Mesenchymal stem cell (in vitro differentiated cells and primary cell): ENCODE data around the gene IFIT3.

Experiments
- DNase-seq: peaks from one replicate; pipeline ENCODE4 v3.0.0-alpha.2; 2013
- H2AFZ ChIP-seq: one replicate; pipeline ENCODE4 v1.6.1; 2013; ENCODE audit warnings: low read depth, mild to moderate bottlenecking, control low read depth, inconsistent platforms, low read length, moderate library complexity
- H2AK5ac ChIP-seq: 2 replicates; pipeline ENCODE4 v1.6.1; 2013; ENCODE audit warnings: low read length, moderate library complexity, mild to moderate bottlenecking, inconsistent platforms; ENCODE audit not compliant: severe bottlenecking
- H2BK120ac ChIP-seq: one replicate; pipeline ENCODE4 v1.6.1; 2013; ENCODE audit warnings: low read depth, mild to moderate bottlenecking, inconsistent platforms, low read length, moderate library complexity
- H2BK12ac ChIP-seq, 2 experiments: one replicate each; pipeline ENCODE4 v1.6.1; 2013; ENCODE audit warnings: inconsistent platforms in 2 of 2, low read length in 2 of 2, mild to moderate bottlenecking in 2 of 2, moderate library complexity in 2 of 2, control low read depth in 1 of 2
- H2BK15ac ChIP-seq: one replicate; pipeline ENCODE4 v1.6.1; 2013; ENCODE audit warnings: mild to moderate bottlenecking, low read depth, inconsistent platforms; ENCODE audit not compliant: poor library complexity, severe bottlenecking
- H2BK5ac ChIP-seq: 2 replicates; pipeline ENCODE4 v1.6.1; 2013; ENCODE audit warnings: low read depth, mild to moderate bottlenecking, low read length, control low read depth, inconsistent platforms; ENCODE audit not compliant: poor library complexity, severe bottlenecking
- H3K14ac ChIP-seq, 2 experiments: one replicate each; pipeline ENCODE4 v1.6.1; 2013; ENCODE audit warnings: inconsistent platforms in 2 of 2, low read length in 2 of 2, control low read depth in 1 of 2, mild to moderate bottlenecking in 1 of 2, moderate library complexity in 1 of 2
- H3K18ac ChIP-seq, 2 experiments: one replicate each; pipeline ENCODE4 v1.6.1; 2013; ENCODE audit warnings: inconsistent platforms in 2 of 2, low read length in 2 of 2, control low read depth in 1 of 2, low read depth in 1 of 2, mild to moderate bottlenecking in 1 of 2
- H3K23ac ChIP-seq, 2 experiments: one replicate each; pipeline ENCODE4 v1.6.1; 2013; ENCODE audit warnings: inconsistent platforms in 2 of 2, low read length in 2 of 2, mild to moderate bottlenecking in 2 of 2, moderate library complexity in 2 of 2, control low read depth in 1 of 2
- H3K27ac ChIP-seq: 2 replicates; pipeline ENCODE4 v1.5.1; 2013; ENCODE audit warnings: mild to moderate bottlenecking, moderate library complexity, low read length, control low read depth, inconsistent platforms; ENCODE audit not compliant: poor library complexity, severe bottlenecking
- H3K27me3 ChIP-seq, 2 experiments: 2 replicates each; pipeline versions ENCODE4 v1.6.1 to v1.7.0; 2013; ENCODE audit warnings: low read length in 2 of 2, mild to moderate bottlenecking in 2 of 2, moderate library complexity in 2 of 2, control low read depth in 1 of 2, inconsistent platforms in 1 of 2; ENCODE audit not compliant: control insufficient read depth in 1 of 2, insufficient read depth in 1 of 2
- H3K36me3 ChIP-seq, 2 experiments: 2 replicates each; pipeline versions ENCODE4 v1.6.1 to v1.7.0; 2013; ENCODE audit warnings: low read length in 2 of 2, control low read depth in 1 of 2, inconsistent platforms in 1 of 2, low read depth in 1 of 2, mild to moderate bottlenecking in 1 of 2; ENCODE audit not compliant: insufficient read depth in 2 of 2, control insufficient read depth in 1 of 2
- H3K4ac ChIP-seq, 2 experiments: one replicate each; pipeline ENCODE4 v1.6.1; 2013; ENCODE audit warnings: inconsistent platforms in 2 of 2, low read length in 2 of 2, mild to moderate bottlenecking in 2 of 2, moderate library complexity in 2 of 2, control low read depth in 1 of 2, low read depth in 1 of 2
- H3K4me1 ChIP-seq: 2 replicates; pipeline ENCODE4 v1.6.1; 2013; ENCODE audit warnings: low read depth, low read length, control low read depth; ENCODE audit not compliant: control insufficient read depth, insufficient read depth
- H3K4me2 ChIP-seq: 2 replicates; pipeline ENCODE4 v1.6.1; 2013; ENCODE audit warnings: low read length, mild to moderate bottlenecking, inconsistent platforms; ENCODE audit not compliant: poor library complexity, severe bottlenecking
- H3K4me3 ChIP-seq, 2 experiments: 2 replicates each; pipeline versions ENCODE4 v1.5.1 to v1.7.0; 2013; ENCODE audit warnings: low read length in 2 of 2, mild to moderate bottlenecking in 2 of 2, control low read depth in 1 of 2, low read depth in 1 of 2; ENCODE audit not compliant: insufficient read depth in 1 of 2
- H3K79me1 ChIP-seq: replicated peaks from 2 replicates; pipeline ENCODE4 v1.6.1; 2013; ENCODE audit warnings: mild to moderate bottlenecking, control low read depth, low read length, inconsistent platforms; ENCODE audit not compliant: poor library complexity, severe bottlenecking
- H3K9ac ChIP-seq: 2 replicates; pipeline ENCODE4 v1.7.0; 2013; ENCODE audit warnings: mild to moderate bottlenecking, low read length, moderate library complexity
- H3K9me3 ChIP-seq: 2 replicates; pipeline ENCODE4 v1.7.0; 2013; ENCODE audit warnings: mild to moderate bottlenecking, low read length; ENCODE audit not compliant: control insufficient read depth
- H4K8ac ChIP-seq: one replicate; pipeline ENCODE4 v1.6.1; 2013; ENCODE audit warnings: inconsistent platforms, mild to moderate bottlenecking, low read length, moderate library complexity
- H4K91ac ChIP-seq: one replicate; pipeline ENCODE4 v1.6.1; 2013; ENCODE audit warnings: mild to moderate bottlenecking, low read length, inconsistent platforms
- WGBS: methylation state at CpG from one replicate; pipeline ENCODE4 v1.1.7; 2013; ENCODE audit warnings: mixed read lengths; 5-methylcytosine and 5-hydroxymethylcytosine counted together

Gene IFIT3

DNA sequence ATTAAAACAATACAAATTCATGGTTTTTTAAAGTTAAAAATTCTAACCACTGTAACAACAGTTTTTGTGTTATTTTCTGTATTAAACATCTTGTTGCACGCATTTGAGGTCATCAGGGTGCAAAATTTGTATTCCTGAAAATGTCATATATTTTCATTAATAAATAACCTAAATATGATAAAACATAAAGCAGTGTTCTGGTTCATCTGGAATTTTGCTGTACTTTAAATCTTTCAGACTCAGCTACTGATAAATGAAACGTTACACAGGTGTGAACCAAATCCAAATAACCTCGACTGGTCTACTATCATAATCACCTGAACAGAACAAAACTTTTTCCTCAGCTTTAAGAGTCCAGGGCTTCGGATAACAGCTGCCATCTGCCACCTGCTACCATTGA, 19.1 kb upstream of the IFIT3 start:
- no peak overlapping the region for H3K4me3 ChIP-seq
- peaks cover 3% of the 10 kb centered on the region for H3K4me1 ChIP-seq
- no peak overlapping the region for H2AFZ ChIP-seq
- no peak overlapping the region for H3K4me2 ChIP-seq
- H3K9ac ChIP-seq = no peak overlapping the region
- H3K23ac ChIP-seq = no peak overlapping the region
- no peak overlapping the region for H3K27ac ChIP-seq
- no peak overlapping the region for H3K18ac ChIP-seq
- no peaks in the 10 kb centered on the region for H3K9me3 ChIP-seq
- no peak overlapping the region for H4K91ac ChIP-seq
- H2BK12ac ChIP-seq = no peak overlapping the region
- H3K4ac ChIP-seq = no peak overlapping the region
- DNase-seq = no peak
- no peaks in the 10 kb centered on the region for H3K27me3 ChIP-seq
- no peak overlapping the region for H2BK5ac ChIP-seq
- WGBS = 89% methylated on average over 3 of the region's 4 CpGs
- no peak overlapping the region for H2AK5ac ChIP-seq
- H2BK15ac ChIP-seq = no peak overlapping the region
- peaks cover 12% of the 10 kb centered on the region for H3K79me1 ChIP-seq
- no peak overlapping the region for H2BK120ac ChIP-seq
- peaks cover 6 to 24% of the 10 kb centered on the region in 2 experiments for H3K36me3 ChIP-seq
- H4K8ac ChIP-seq = no peak overlapping the region
- H3K14ac ChIP-seq = no peak overlapping the region

DNA sequence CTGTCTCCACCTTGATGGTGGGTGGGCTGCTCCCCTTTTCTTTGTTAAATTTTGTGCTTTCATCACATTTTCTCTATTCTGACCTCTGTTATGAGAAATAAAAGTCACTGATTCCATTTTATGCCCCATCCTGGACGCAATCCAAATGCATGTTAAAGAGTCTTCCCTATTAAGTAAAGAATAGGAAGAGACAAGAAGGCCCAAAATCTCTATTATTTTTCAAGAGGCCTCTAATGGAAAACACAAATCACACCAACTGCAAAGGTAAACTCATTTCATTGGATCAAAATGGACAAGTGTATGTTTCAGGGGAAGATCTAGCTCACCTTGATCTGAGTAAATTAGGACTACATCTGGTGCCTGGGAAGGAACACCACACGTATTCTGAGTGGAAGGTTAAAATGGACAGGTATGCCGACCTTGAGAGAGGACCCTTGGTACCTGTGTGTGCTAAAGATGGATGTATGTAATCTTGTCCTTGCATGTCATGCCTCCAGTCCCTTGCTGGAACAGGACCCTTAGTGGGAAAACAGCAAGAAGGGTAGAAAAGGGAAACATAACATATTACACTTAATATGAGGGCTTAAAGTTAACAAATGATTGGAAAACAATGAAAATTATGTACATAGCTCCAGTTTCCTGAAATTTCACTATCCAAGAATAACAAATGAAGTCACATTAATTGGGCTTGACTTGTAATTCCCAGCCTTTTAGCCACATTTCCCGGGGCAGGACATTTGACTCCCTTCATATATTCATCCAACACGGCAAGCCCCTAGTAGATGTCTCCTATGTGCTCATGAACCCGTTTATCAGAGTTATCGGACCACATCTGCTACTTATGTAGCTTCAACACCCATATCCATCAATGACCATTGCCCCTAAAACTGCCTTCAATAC, 18.4 kb upstream of the IFIT3 start:
- Histone ChIP-seq H2BK5ac (no peak overlapping the region), H3K27ac (no peak overlapping the region), H3K4me1 (no peaks in the 10 kb centered on the region), H2AK5ac (no peak overlapping the region), H4K91ac (no peak overlapping the region), H3K18ac (no peak overlapping the region), H3K14ac (no peak overlapping the region), H3K79me1 (peaks cover 6% of the 10 kb centered on the region), H3K9ac (no peak overlapping the region), H3K4me3 (no peak overlapping the region), H3K23ac (no peak overlapping the region), H2AFZ (no peak overlapping the region), H3K4ac (no peak overlapping the region), H3K27me3 (no peaks in the 10 kb centered on the region), H3K9me3 (no peaks in the 10 kb centered on the region), H2BK12ac (no peak overlapping the region), H2BK15ac (no peak overlapping the region), H2BK120ac (no peak overlapping the region), H3K4me2 (no peak overlapping the region), H3K36me3 (peaks cover 6 to 24% of the 10 kb centered on the region in 2 experiments), H4K8ac (no peak overlapping the region)
- no peak for DNase-seq
- WGBS = 96% methylated on average over 6 of the region's 7 CpGs

DNA sequence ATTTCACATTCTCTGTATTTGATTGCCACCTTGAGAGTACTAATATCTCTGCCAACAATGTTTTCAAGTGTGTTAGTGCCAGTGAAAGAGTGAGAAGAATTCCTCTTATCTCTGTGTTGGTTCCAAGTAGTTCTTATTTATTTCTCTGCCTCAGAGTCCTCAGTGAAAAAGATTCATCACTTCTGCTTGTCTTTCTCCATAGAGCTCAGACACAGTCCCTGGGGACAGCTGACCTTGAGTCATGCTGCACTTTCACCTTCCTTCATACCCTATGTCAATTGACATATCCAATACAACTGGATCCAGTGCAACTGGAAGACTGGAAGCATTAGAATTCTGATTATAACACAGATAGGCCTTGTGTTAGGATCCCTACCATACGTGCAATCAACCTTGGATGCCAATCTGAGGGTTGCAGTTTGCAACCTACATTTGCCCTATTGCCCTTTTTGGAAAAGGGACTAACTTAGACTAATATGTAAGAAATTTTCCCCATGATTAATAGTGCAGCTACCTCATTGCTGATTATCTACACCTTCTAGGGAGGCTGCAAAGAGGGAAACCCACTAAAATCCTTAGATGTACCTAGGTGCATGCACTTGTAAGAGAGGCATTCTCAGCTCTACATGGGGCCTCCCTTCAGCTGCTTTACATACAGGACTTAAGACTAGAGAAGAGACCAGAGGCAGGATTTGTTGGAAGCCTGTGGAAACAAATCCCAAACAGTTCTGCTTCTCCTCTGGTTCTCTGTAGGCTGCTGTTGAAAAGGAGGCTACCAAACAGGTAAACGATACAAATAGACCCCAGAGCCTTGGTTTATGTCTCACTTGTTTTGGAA, 17.5 kb upstream of the IFIT3 start:
- no peak overlapping the region for H3K27ac ChIP-seq
- no peaks in the 10 kb centered on the region for H3K4me1 ChIP-seq
- no peak overlapping the region for H3K14ac ChIP-seq
- no peak overlapping the region for H3K4me2 ChIP-seq
- H3K23ac ChIP-seq = no peak overlapping the region
- no peaks in the 10 kb centered on the region for H3K27me3 ChIP-seq
- no peak for DNase-seq
- no peak overlapping the region for H4K8ac ChIP-seq
- H2AK5ac ChIP-seq = no peak overlapping the region
- no peak overlapping the region for H3K9ac ChIP-seq
- H3K18ac ChIP-seq = no peak overlapping the region
- H4K91ac ChIP-seq = no peak overlapping the region
- 92% methylated on average over 1 of the region's 2 CpGs for WGBS
- no peak overlapping the region for H2BK5ac ChIP-seq
- no peak overlapping the region for H2BK12ac ChIP-seq
- no peak overlapping the region for H2BK120ac ChIP-seq
- no peak overlapping the region for H3K4ac ChIP-seq
- peaks cover 6% of the 10 kb centered on the region for H3K79me1 ChIP-seq
- no peak overlapping the region for H2AFZ ChIP-seq
- no peak overlapping the region for H2BK15ac ChIP-seq
- H3K9me3 ChIP-seq = no peaks in the 10 kb centered on the region
- no peak overlapping the region for H3K4me3 ChIP-seq
- peaks cover 6 to 24% of the 10 kb centered on the region in 2 experiments for H3K36me3 ChIP-seq

DNA sequence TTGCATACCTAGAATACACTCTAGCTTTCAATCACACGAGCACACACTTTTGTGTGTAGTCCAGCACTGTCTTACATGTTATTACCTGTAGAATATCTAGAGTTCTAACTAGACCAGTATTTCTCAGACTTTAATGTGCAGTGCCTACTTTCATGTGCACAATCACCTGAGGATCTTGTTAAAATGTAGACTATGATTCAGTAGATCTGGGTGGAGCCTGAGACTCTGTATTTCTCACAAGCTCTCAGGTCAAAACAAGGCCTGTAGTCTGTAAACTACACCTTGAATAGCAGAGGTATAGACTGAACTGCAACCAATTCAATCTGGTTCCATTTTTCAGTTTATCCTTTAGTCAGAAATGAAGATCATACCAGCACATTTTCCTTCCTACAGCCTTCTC, 14.8 kb upstream of the IFIT3 start:
- Histone ChIP-seq H3K4me1 (no peaks in the 10 kb centered on the region), H3K23ac (no peak overlapping the region), H3K4me2 (no peak overlapping the region), H2BK120ac (no peak overlapping the region), H3K4ac (no peak overlapping the region), H3K18ac (no peak overlapping the region), H3K79me1 (no peaks in the 10 kb centered on the region), H2BK5ac (no peak overlapping the region), H4K91ac (no peak overlapping the region), H3K36me3 (peaks cover 0 to 1% of the 10 kb centered on the region in 2 experiments), H2BK12ac (no peak overlapping the region), H4K8ac (no peak overlapping the region), H3K14ac (no peak overlapping the region), H3K9ac (no peak overlapping the region), H2BK15ac (no peak overlapping the region), H3K9me3 (peaks cover under 1% of the 10 kb centered on the region), H2AFZ (no peak overlapping the region), H3K4me3 (no peak overlapping the region), H2AK5ac (no peak overlapping the region), H3K27me3 (no peaks in the 10 kb centered on the region), H3K27ac (no peak overlapping the region)
- DNase-seq = no peak
- 100% methylated on average over 1 of the region's 1 CpG for WGBS
